IPS-20b (cell line): ENCODE measurements around the gene TBC1D14.

Source experiments
- H3K27ac ChIP-seq: one replicate; pipeline ENCODE4 v1.5.1; 2013; ENCODE audit warnings: low read length
- H3K27me3 ChIP-seq: 2 replicates; pipeline ENCODE4 v1.6.1; 2013; ENCODE audit warnings: mild to moderate bottlenecking, low read length, inconsistent platforms; ENCODE audit not compliant: insufficient read depth
- H3K36me3 ChIP-seq: 2 replicates; pipeline ENCODE4 v1.6.1; 2013; ENCODE audit warnings: low read depth, mild to moderate bottlenecking, inconsistent platforms, low read length, moderate library complexity; ENCODE audit not compliant: insufficient read depth
- H3K4me1 ChIP-seq: 2 replicates; pipeline ENCODE4 v1.6.1; 2013; ENCODE audit warnings: mild to moderate bottlenecking, control low read depth, inconsistent platforms, low read length, moderate library complexity; ENCODE audit not compliant: insufficient read depth
- H3K4me3 ChIP-seq: 2 replicates; pipeline ENCODE4 v1.5.1; 2013; ENCODE audit warnings: mild to moderate bottlenecking, low read length, inconsistent platforms
- H3K9ac ChIP-seq: 2 replicates; pipeline ENCODE4 v1.6.1; 2013; ENCODE audit warnings: low read depth, mild to moderate bottlenecking, inconsistent platforms, low read length, moderate library complexity
- H3K9me3 ChIP-seq: 2 replicates; pipeline ENCODE4 v1.6.1; 2013; ENCODE audit warnings: mild to moderate bottlenecking, low read depth, low read length, inconsistent platforms; ENCODE audit not compliant: insufficient read depth

Gene TBC1D14

GRCh38 chr4:7004331-7004730 is 94.7 kb downstream of the TBC1D14 start:
- peaks cover 18% of the 10 kb centered on the region; the same call in 1 of the 2 replicates for H3K4me1 ChIP-seq
- no peak overlapping the region for H3K27ac ChIP-seq
- H3K27me3 ChIP-seq: no peaks in the 10 kb centered on the region
- H3K9ac ChIP-seq: no peak overlapping the region
- no peak overlapping the region for H3K4me3 ChIP-seq
- no peaks in the 10 kb centered on the region for H3K9me3 ChIP-seq
- peaks cover 86% of the 10 kb centered on the region for H3K36me3 ChIP-seq

DNA sequence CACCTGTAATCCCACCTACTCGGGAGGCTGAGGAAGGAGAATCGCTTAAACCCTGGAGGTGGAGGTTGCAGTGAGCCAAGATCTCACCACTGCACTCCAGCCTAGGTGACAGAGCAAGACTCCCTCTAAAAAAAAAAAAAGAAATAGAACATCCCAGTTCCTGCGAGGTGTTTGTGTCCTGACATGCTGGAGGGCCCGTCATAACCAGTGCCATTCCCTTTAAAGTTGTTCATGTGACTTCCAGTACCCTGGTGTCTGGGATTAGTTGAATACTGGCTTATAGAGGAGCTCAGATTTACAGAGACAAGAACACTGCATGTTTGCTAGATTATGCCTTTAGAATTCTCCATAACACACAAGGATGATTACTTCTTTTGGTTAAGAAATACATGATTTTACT is 95.9 kb downstream of the TBC1D14 start:
- peaks cover 86% of the 10 kb centered on the region for H3K36me3 ChIP-seq
- H3K4me3 ChIP-seq: no peak overlapping the region
- H3K9ac ChIP-seq: no peak overlapping the region
- no peak overlapping the region for H3K27ac ChIP-seq
- no peaks in the 10 kb centered on the region for H3K9me3 ChIP-seq
- peaks cover 18% of the 10 kb centered on the region; the same call in 1 of the 2 replicates for H3K4me1 ChIP-seq
- no peaks in the 10 kb centered on the region for H3K27me3 ChIP-seq

DNA sequence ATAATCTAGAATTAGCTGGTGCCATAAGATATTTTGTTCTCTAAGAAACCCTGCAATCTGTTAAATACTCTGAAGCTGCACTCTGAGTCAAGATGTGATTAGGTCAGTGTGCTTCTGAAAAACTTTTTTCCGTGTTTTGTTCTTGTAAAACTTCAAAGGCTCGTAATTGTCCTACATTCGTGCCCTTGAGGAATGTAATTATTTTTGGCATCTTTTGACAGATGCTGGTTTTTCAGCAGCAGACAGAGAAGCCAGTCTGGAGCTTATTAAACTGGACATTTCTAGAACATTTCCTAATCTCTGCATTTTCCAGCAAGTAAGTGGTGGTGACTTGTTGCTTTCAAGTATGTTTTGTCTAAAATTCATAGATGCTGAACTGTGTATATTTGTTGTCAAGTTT is 96.8 kb downstream of the TBC1D14 start:
- Histone ChIP-seq H3K9ac (no peak overlapping the region), H3K27me3 (no peaks in the 10 kb centered on the region), H3K9me3 (no peaks in the 10 kb centered on the region), H3K27ac (no peak overlapping the region), H3K36me3 (peaks cover 86% of the 10 kb centered on the region), H3K4me1 (peaks cover 18% of the 10 kb centered on the region; the same call in 1 of the 2 replicates), H3K4me3 (no peak overlapping the region)

GRCh38 chr4:7007142-7007907 is 97.7 kb downstream of the TBC1D14 start:
- H3K9me3 ChIP-seq: no peaks in the 10 kb centered on the region
- no peak overlapping the region for H3K27ac ChIP-seq
- peaks cover 86% of the 10 kb centered on the region for H3K36me3 ChIP-seq
- no peak overlapping the region for H3K9ac ChIP-seq
- no peaks in the 10 kb centered on the region for H3K27me3 ChIP-seq
- peak overlapping the region; percentile 40 for H3K4me3 ChIP-seq
- peaks cover 18% of the 10 kb centered on the region; the same call in 1 of the 2 replicates for H3K4me1 ChIP-seq

DNA sequence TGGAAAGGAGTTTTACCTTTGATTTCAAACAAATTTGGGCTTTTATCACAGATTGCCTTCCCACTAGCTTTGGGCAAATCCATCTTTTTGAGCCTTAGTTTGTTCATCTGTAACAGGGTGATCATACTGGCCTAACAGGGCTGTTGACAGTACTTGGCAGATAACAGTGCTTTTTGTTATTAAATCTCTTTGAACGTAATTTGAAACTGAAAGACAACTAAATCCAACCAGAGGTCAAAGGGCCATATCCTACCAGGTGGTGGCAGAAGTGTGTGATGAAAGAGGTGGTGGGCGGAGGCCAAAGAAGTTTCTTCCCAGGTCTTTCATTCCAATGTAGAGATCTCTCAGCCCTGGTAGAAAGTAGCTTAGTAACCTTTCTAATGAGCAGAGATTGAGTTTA is 98.3 kb downstream of the TBC1D14 start:
- peaks cover 86% of the 10 kb centered on the region for H3K36me3 ChIP-seq
- no peak overlapping the region for H3K9ac ChIP-seq
- H3K4me3 ChIP-seq: peak overlapping the region; percentile 40
- H3K27ac ChIP-seq: no peak overlapping the region
- no peaks in the 10 kb centered on the region for H3K27me3 ChIP-seq
- H3K9me3 ChIP-seq: no peaks in the 10 kb centered on the region
- peaks cover 18% of the 10 kb centered on the region; the same call in 1 of the 2 replicates for H3K4me1 ChIP-seq

DNA sequence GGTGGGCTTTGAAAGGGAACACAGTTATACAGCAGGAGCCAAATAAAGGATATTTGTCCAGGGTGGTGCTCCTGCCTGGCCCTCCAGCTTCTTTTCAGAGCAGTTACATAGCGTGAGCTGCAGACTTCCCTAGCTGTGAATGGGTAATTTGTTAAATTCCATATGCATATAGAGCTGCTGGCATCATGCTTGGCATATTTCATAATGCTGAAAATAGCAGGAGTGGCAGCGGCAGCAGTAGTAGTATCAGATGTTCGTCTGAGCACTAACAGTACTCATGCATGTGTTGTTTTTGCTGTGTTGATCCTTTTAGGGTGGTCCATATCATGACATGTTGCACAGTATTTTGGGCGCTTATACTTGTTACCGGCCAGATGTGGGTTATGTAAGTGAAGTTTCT is 99.9 kb downstream of the TBC1D14 start:
- H3K9ac ChIP-seq: no peak overlapping the region
- no peak overlapping the region for H3K4me3 ChIP-seq
- H3K9me3 ChIP-seq: no peaks in the 10 kb centered on the region
- peaks cover 84% of the 10 kb centered on the region for H3K36me3 ChIP-seq
- peaks cover 18% of the 10 kb centered on the region; the same call in 1 of the 2 replicates for H3K4me1 ChIP-seq
- H3K27me3 ChIP-seq: no peaks in the 10 kb centered on the region
- no peak overlapping the region for H3K27ac ChIP-seq

DNA sequence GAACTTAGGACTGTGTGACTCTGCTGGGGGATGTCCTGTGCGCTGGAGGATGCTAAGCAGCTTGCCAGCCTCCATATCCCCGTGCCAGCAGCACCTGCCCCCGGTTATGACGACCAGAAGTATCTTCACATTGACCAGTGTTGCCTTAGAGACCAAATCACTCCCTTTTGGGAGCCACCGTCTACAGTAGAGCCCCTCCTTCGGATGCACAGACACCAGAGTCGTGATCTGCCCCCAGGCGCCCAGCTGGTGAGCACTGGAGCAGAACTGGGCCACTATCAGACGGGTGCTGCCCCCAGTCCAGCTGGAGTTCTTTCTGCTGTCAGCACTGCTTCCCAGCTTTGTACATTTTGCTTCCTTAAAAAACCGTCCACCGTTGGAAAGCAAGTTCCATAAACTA is 103.5 kb downstream of the TBC1D14 start:
- no peak overlapping the region for H3K4me3 ChIP-seq
- H3K27me3 ChIP-seq: no peaks in the 10 kb centered on the region
- 0 out of 2 replicates have a peak, but pooled peaks cover 3% of the 10 kb centered on the region for H3K4me1 ChIP-seq
- peaks cover 94% of the 10 kb centered on the region for H3K36me3 ChIP-seq
- H3K27ac ChIP-seq: no peak overlapping the region
- H3K9ac ChIP-seq: no peak overlapping the region
- H3K9me3 ChIP-seq: no peaks in the 10 kb centered on the region

DNA sequence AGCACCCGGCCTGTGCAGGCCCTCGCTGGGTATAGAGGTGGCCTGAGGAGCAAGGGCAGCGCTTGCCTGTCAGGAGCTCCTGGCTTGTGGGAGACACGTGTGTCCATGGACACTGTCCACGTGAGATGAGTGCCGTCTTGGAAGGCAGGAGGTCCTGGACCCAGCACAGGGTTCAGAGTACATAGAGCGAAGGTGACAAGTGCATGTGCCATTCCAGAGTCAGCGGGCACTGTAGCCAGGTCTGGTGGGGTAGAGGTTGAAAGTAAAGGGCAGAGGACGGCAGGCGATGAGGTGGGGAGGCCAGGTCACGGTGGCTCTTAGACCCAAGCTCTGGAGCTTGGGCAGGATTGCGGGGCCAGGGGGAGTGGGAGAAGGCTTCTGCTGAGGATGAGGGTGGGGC is 105.2 kb downstream of the TBC1D14 start:
- no peak overlapping the region for H3K4me3 ChIP-seq
- no peaks in the 10 kb centered on the region for H3K4me1 ChIP-seq
- no peaks in the 10 kb centered on the region for H3K9me3 ChIP-seq
- H3K9ac ChIP-seq: no peak overlapping the region
- H3K27ac ChIP-seq: no peak overlapping the region
- H3K36me3 ChIP-seq: peaks cover 84% of the 10 kb centered on the region
- H3K27me3 ChIP-seq: no peaks in the 10 kb centered on the region

GRCh38 chr4:7015383-7016035 is 105.9 kb downstream of the TBC1D14 start:
- Histone ChIP-seq H3K9me3 (no peaks in the 10 kb centered on the region), H3K4me1 (no peaks in the 10 kb centered on the region; the same call in 1 of the 2 replicates), H3K9ac (no peak overlapping the region), H3K4me3 (no peak overlapping the region), H3K27me3 (no peaks in the 10 kb centered on the region), H3K27ac (no peak overlapping the region), H3K36me3 (peaks cover 81% of the 10 kb centered on the region)

- Histone ChIP-seq H3K9ac (no peak overlapping the region), H3K27me3 (no peaks in the 10 kb centered on the region), H3K4me3 (no peak overlapping the region), H3K27ac (no peak overlapping the region), H3K9me3 (no peaks in the 10 kb centered on the region), H3K36me3 (peaks cover 81% of the 10 kb centered on the region), H3K4me1 (no peaks in the 10 kb centered on the region; the same call in 1 of the 2 replicates)
Observed at GRCh38 chr4:7016086-7016485, 106.5 kb downstream of the TBC1D14 start.

DNA sequence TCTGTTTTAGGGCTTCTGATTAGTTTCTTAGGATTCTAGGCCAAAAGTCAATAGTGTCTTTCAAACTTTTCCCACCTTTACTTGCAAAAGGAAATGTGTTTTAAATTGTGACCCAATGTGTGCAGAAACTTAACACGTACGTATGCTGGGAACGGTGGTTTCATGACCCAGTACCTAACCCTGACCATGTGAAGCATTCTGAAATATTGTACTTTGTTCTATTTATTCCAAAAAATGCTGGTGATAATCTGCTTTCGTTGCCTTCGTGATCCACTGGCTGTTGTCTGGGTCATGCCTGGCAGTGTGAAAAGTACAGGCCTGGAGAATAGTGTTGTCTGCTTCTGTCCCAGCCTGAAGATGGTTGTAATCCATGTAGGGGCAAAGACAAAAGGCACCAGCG is 106.9 kb downstream of the TBC1D14 start:
- peaks cover 80% of the 10 kb centered on the region for H3K36me3 ChIP-seq
- H3K4me3 ChIP-seq: no peak overlapping the region
- H3K9ac ChIP-seq: no peak overlapping the region
- H3K4me1 ChIP-seq: no peaks in the 10 kb centered on the region; the same call in 1 of the 2 replicates
- no peaks in the 10 kb centered on the region for H3K27me3 ChIP-seq
- no peak overlapping the region for H3K27ac ChIP-seq
- no peaks in the 10 kb centered on the region for H3K9me3 ChIP-seq
